H9 (cell line): ENCODE results near the gene LHFPL2. TPM values are rescaled to one million over a fixed set of nuclear protein-coding genes. Genes with fewer than 3 reads are reported as not detected.

Experiments used
- DNase-seq: peaks from one replicate; pipeline ENCODE4 v3.0.0-alpha.2; 2017
- H2AFZ ChIP-seq: one replicate; pipeline ENCODE4 v1.6.1; 2013; ENCODE audit warnings: mild to moderate bottlenecking, low read length, control low read depth, moderate library complexity
- H2AK5ac ChIP-seq: 2 replicates; pipeline ENCODE4 v1.6.1; 2013; ENCODE audit warnings: low read length, control low read depth, mixed read lengths; ENCODE audit not compliant: insufficient read length
- H2BK120ac ChIP-seq: one replicate; pipeline ENCODE4 v1.6.1; 2013; ENCODE audit warnings: low read depth, mild to moderate bottlenecking, low read length, control low read depth, inconsistent platforms; ENCODE audit not compliant: poor library complexity, severe bottlenecking
- H2BK12ac ChIP-seq: 2 replicates; pipeline ENCODE4 v1.6.1; 2013; ENCODE audit warnings: low read length, control low read depth, mixed read lengths, low read depth; ENCODE audit not compliant: insufficient read length
- H2BK15ac ChIP-seq: 2 replicates; pipeline ENCODE4 v1.6.1; 2013; ENCODE audit warnings: low read depth, low read length, control low read depth
- H2BK20ac ChIP-seq: one replicate; pipeline ENCODE4 v1.6.1; 2013; ENCODE audit warnings: low read depth, mild to moderate bottlenecking, low read length, control low read depth, inconsistent platforms; ENCODE audit not compliant: poor library complexity, severe bottlenecking
- H2BK5ac ChIP-seq: 2 replicates; pipeline ENCODE4 v1.6.1; 2013; ENCODE audit warnings: low read length, control low read depth, mixed read lengths; ENCODE audit not compliant: insufficient read length
- H3K14ac ChIP-seq: 2 replicates; pipeline ENCODE4 v1.6.1; 2013; ENCODE audit warnings: low read length, control low read depth; ENCODE audit not compliant: insufficient read depth
- H3K18ac ChIP-seq: 2 replicates; pipeline ENCODE4 v1.6.1; 2013; ENCODE audit warnings: low read depth, mild to moderate bottlenecking, mixed read lengths, low read length, control low read depth; ENCODE audit not compliant: insufficient read length
- H3K23ac ChIP-seq: 2 replicates; pipeline ENCODE4 v1.6.1; 2013; ENCODE audit warnings: low read length, control low read depth, mixed read lengths, low read depth; ENCODE audit not compliant: insufficient read length
- H3K23me2 ChIP-seq: 2 replicates; pipeline ENCODE4 v1.6.1; 2013; ENCODE audit warnings: low read depth, mild to moderate bottlenecking, mixed read lengths, low read length, control low read depth; ENCODE audit not compliant: insufficient read length, poor library complexity, severe bottlenecking
- H3K27ac ChIP-seq: 2 replicates; pipeline ENCODE4 v1.5.1; 2013; ENCODE audit warnings: low read length, control low read depth, mixed read lengths, low read depth; ENCODE audit not compliant: insufficient read length
- H3K27me3 ChIP-seq: 2 replicates; pipeline ENCODE4 v1.6.1; 2013; ENCODE audit warnings: low read length, control low read depth, inconsistent platforms; ENCODE audit not compliant: insufficient read depth
- H3K4ac ChIP-seq: 2 replicates; pipeline ENCODE4 v1.6.1; 2013; ENCODE audit warnings: low read depth, mild to moderate bottlenecking, control low read depth, inconsistent platforms, low read length, moderate library complexity
- H3K4me1 ChIP-seq: 2 replicates; pipeline ENCODE4 v1.6.1; 2013; ENCODE audit warnings: low read length, control low read depth, inconsistent platforms; ENCODE audit not compliant: insufficient read depth
- H3K4me2 ChIP-seq: 2 replicates; pipeline ENCODE4 v1.6.1; 2013; ENCODE audit warnings: low read length, control low read depth, mixed read lengths; ENCODE audit not compliant: insufficient read length, insufficient read depth
- H3K56ac ChIP-seq: 2 replicates; pipeline ENCODE4 v1.6.1; 2013; ENCODE audit warnings: low read depth, mild to moderate bottlenecking, mixed read lengths, low read length, control low read depth; ENCODE audit not compliant: insufficient read length
- H3K79me1 ChIP-seq: 2 replicates; pipeline ENCODE4 v1.6.1; 2013; ENCODE audit warnings: low read depth, mild to moderate bottlenecking, moderate library complexity, low read length, control low read depth, inconsistent platforms; ENCODE audit not compliant: insufficient read depth, poor library complexity, severe bottlenecking
- H3K79me2 ChIP-seq: 2 replicates; pipeline ENCODE4 v1.6.1; 2013; ENCODE audit warnings: low read length, control low read depth, inconsistent platforms; ENCODE audit not compliant: insufficient read depth
- H3K9ac ChIP-seq: 2 replicates; pipeline ENCODE4 v1.6.1; 2013; ENCODE audit warnings: low read length, control low read depth, mixed read lengths; ENCODE audit not compliant: insufficient read length; ENCODE audit errors: extremely low read depth
- H3K9me3 ChIP-seq: one replicate; pipeline ENCODE4 v1.6.1; 2013; ENCODE audit warnings: low read depth, low read length, inconsistent platforms; ENCODE audit not compliant: control insufficient read depth
- H3T11ph ChIP-seq: one replicate; pipeline ENCODE4 v1.6.1; 2013; ENCODE audit warnings: mild to moderate bottlenecking, low read length, control low read depth, inconsistent platforms
- H4K20me1 ChIP-seq: one replicate; pipeline ENCODE4 v1.6.1; 2013; ENCODE audit not compliant: control insufficient read depth, insufficient read length, insufficient read depth
- H4K5ac ChIP-seq: 2 replicates; pipeline ENCODE4 v1.6.1; 2013; ENCODE audit warnings: low read depth, mild to moderate bottlenecking, mixed read lengths, low read length, control low read depth; ENCODE audit not compliant: insufficient read length
- H4K8ac ChIP-seq: replicated peaks from 2 replicates; pipeline ENCODE4 v1.6.1; 2013; ENCODE audit warnings: low read length, control low read depth, mixed read lengths, low read depth; ENCODE audit not compliant: insufficient read length
- H4K91ac ChIP-seq: 2 replicates; pipeline ENCODE4 v1.6.1; 2013; ENCODE audit warnings: low read depth, mild to moderate bottlenecking, moderate library complexity, mixed read lengths, low read length, control low read depth; ENCODE audit not compliant: insufficient read length
- H3K27ac Mint-ChIP-seq, 3 experiments: 2 replicates in 2 of 3; 3 replicates in 1 of 3; pipeline ENCODE4 v1.8.0; 2020 to 2021; ENCODE audit warnings: mixed read lengths in 3 of 3, mild to moderate bottlenecking in 1 of 3, moderate library complexity in 1 of 3
- H3K27me3 Mint-ChIP-seq: 2 replicates; pipeline ENCODE4 v1.8.0; 2021; ENCODE audit warnings: low read depth, mild to moderate bottlenecking, moderate library complexity, mixed read lengths
- H3K36me3 Mint-ChIP-seq, 3 experiments: 2 replicates in 2 of 3; 3 replicates in 1 of 3; pipeline ENCODE4 v1.8.0; 2020 to 2021; ENCODE audit warnings: low read depth in 3 of 3, mixed read lengths in 3 of 3; ENCODE audit not compliant: insufficient read depth in 1 of 3
- H3K4me1 Mint-ChIP-seq, 2 experiments: 2 replicates each; pipeline ENCODE4 v1.8.0; 2020; ENCODE audit warnings: mixed read lengths in 2 of 2
- H3K4me3 Mint-ChIP-seq, 2 experiments: 2 replicates in 1 of 2; 3 replicates in 1 of 2; pipeline ENCODE4 v1.8.0; 2020 to 2021; ENCODE audit warnings: mild to moderate bottlenecking in 2 of 2, mixed read lengths in 2 of 2, moderate library complexity in 1 of 2
- H3K9me3 Mint-ChIP-seq, 2 experiments: 2 replicates in 1 of 2; 3 replicates in 1 of 2; pipeline ENCODE4 v1.8.0; 2020; ENCODE audit warnings: mild to moderate bottlenecking in 2 of 2, mixed read lengths in 2 of 2, moderate library complexity in 1 of 2
- CTCF ChIP-seq: fragments of 200-600 bp; sonication (generic); conservative IDR thresholded peaks from 3 replicates; pipeline ENCODE4 v1.8.0; 2021; ENCODE audit warnings: antibody characterized with exemption, mild to moderate bottlenecking
- WGBS: extraction: QIAGEN DNeasy Blood & Tissue Kit; methylation state at CpG from one replicate; pipeline ENCODE4 v1.1.7; 2013; ENCODE audit warnings: missing lambda C conversion rate, low lambda C conversion rate, mixed read lengths; ENCODE audit not compliant: insufficient read length; ENCODE audit errors: extremely low coverage; 5-methylcytosine and 5-hydroxymethylcytosine counted together
- total RNA-seq: library from RNA; stranded (reverse); gene quantifications from 2 replicates; pipeline ENCODE4 v1.2.1, GENCODE V29; 2021

The LHFPL2 gene
- total RNA-seq, 1 experiment from 2014 or later: 26.3 TPM

DNA sequence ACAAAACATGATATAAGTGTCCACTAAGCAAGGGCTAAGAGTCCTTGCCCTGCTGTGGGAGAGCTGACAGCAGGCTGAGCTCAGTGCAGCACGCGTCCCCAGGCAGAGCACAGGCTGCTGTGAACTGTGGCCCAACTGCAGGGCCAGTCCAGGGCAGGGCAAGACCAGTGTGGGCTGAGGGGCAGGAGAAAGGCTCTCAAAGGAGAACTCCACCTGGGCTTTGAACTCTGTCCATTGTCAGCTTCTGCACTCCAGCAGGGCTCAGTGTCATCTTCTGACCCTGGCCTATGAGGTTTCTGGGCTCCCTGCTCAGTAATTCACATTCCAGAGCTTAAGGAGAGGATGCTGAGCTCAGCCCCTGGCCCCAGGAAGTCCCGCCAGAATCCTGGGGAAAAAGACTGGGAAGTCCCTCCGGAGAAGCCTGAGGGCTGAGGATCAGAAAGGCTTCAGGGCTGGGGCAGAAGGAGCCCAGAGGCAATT lies 37.4 kb downstream of the LHFPL2 start:
- H3K79me1 ChIP-seq: no peaks in the 10 kb centered on the region
- DNase-seq: peak; percentile 76
- H3K4me1 ChIP-seq: peaks cover 8% of the 10 kb centered on the region; the same call in 1 of the 2 replicates
- H3K27ac Mint-ChIP-seq: peak overlapping the region; percentile 96 to 98 (median 97)
- no CpG with 5 or more reads among the region's 4 CpGs for WGBS
- no peak overlapping the region for H2AFZ ChIP-seq
- H3K27ac ChIP-seq: no peak overlapping the region
- H3K9ac ChIP-seq: no peak overlapping the region
- H2BK12ac ChIP-seq: no peak overlapping the region
- H3T11ph ChIP-seq: no peak overlapping the region
- H2BK120ac ChIP-seq: no peak overlapping the region
- H3K14ac ChIP-seq: no peak overlapping the region; the same call in 1 of the 2 replicates
- H3K9me3 ChIP-seq: no peaks in the 10 kb centered on the region
- H2BK5ac ChIP-seq: no peak overlapping the region
- no peak overlapping the region for H3K56ac ChIP-seq
- TF ChIP-seq CTCF: no peak
- no peak overlapping the region for H4K5ac ChIP-seq
- H4K8ac ChIP-seq: no peak overlapping the region
- no peak overlapping the region for H3K4me2 ChIP-seq
- no peaks in the 10 kb centered on the region for H4K20me1 ChIP-seq
- H3K36me3 Mint-ChIP-seq: peaks cover 16 to 25% (median 19%) of the 10 kb centered on the region in 3 experiments
- no peak overlapping the region for H3K18ac ChIP-seq
- no peaks in the 10 kb centered on the region for H3K27me3 Mint-ChIP-seq
- H3K4me1 Mint-ChIP-seq: peaks cover 24 to 33% of the 10 kb centered on the region in 2 experiments
- H3K4ac ChIP-seq: no peak overlapping the region
- H2BK20ac ChIP-seq: no peak overlapping the region
- no peak overlapping the region for H2AK5ac ChIP-seq
- H3K27me3 ChIP-seq: no peaks in the 10 kb centered on the region
- 0 out of 2 replicates have a peak, but pooled peaks cover 2% of the 10 kb centered on the region for H3K79me2 ChIP-seq
- peak overlapping the region in 1 of 2 experiments; percentile 50; a peak in 1 of 5 replicates for H3K4me3 Mint-ChIP-seq
- no peak overlapping the region for H2BK15ac ChIP-seq
- H3K23ac ChIP-seq: no peak overlapping the region
- no peak overlapping the region for H4K91ac ChIP-seq
- H3K9me3 Mint-ChIP-seq: no peaks in the 10 kb centered on the region
- no peaks in the 10 kb centered on the region for H3K23me2 ChIP-seq
